Activated T-helper 17 cell treated with anti-CD3 and anti-CD28 coated beads, Interleukin-2, amount 50 U/mL, for 72 hours (primary cell): ENCODE measurements around the gene ANXA7. TPM values are rescaled to one million over a fixed set of nuclear protein-coding genes. Genes with fewer than 3 reads are reported as not detected.
"Not testable (repeated sequence)": the region's sequence is repeated elsewhere in the genome, so short reads cannot be mapped to it uniquely, and the experiment has no call there.

Experiments used
- ATAC-seq: fragments of 150-1000 bp; cut with Tn5 transposase; replicated peaks from 2 replicates; pipeline ENCODE4 v1.10.0; 2021; ENCODE audit warnings: mild to moderate bottlenecking, moderate library complexity
- H3K27ac Mint-ChIP-seq: one replicate; pipeline ENCODE4 v1.8.0; 2022; ENCODE audit warnings: mixed read lengths
- H3K27me3 Mint-ChIP-seq: one replicate; pipeline ENCODE4 v1.8.0; 2022; ENCODE audit warnings: mixed read lengths
- H3K36me3 Mint-ChIP-seq: one replicate; pipeline ENCODE4 v1.8.0; 2022; ENCODE audit warnings: low read depth, mild to moderate bottlenecking, mixed read lengths
- H3K4me1 Mint-ChIP-seq: one replicate; pipeline ENCODE4 v1.8.0; 2022; ENCODE audit warnings: mixed read lengths
- H3K4me3 Mint-ChIP-seq: one replicate; pipeline ENCODE4 v1.8.0; 2022; ENCODE audit warnings: mild to moderate bottlenecking, mixed read lengths
- H3K9me3 Mint-ChIP-seq: one replicate; pipeline ENCODE4 v1.8.0; 2022; ENCODE audit warnings: mixed read lengths
- total RNA-seq, 2 donors: library from RNA; stranded (reverse); gene quantifications; one replicate each; pipeline ENCODE4 v1.2.3, GENCODE V29; 2022

Gene ANXA7
- total RNA-seq, 2 donors from 2014 or later, result 90.1 to 133 TPM

GRCh38 chr10:73338801-73339368, 75.0 kb downstream of the ANXA7 start:
- Mint-ChIP-seq H3K4me3 (no peak overlapping the region), H3K4me1 (no peaks in the 10 kb centered on the region), H3K36me3 (no peaks in the 10 kb centered on the region), H3K27me3 (no peaks in the 10 kb centered on the region), H3K9me3 (no peaks in the 10 kb centered on the region), H3K27ac (no peak overlapping the region)
- ATAC-seq, result no peak

DNA sequence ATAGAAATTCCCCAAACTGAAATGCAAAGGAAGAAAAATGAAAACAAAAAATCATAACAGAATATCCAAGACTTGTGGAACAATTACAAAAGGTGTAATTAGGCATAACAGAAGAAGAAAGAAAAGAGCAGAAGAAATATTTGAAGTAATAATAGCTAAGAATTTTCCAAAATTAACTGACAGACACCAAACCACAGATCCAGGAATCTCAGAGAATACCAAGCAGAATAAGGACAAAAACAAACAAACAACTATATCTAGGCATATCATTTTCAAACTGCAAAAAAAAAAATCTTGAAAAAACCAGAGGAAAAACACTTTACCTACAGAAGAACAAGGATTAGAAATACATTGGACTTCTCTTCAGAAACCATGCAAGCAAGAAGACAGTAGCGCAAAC, 80.7 kb downstream of the ANXA7 start:
- Mint-ChIP-seq H3K27me3 (no peaks in the 10 kb centered on the region), H3K4me3 (no peak overlapping the region), H3K4me1 (no peaks in the 10 kb centered on the region), H3K27ac (no peak overlapping the region), H3K36me3 (no peaks in the 10 kb centered on the region), H3K9me3 (no peaks in the 10 kb centered on the region)
- ATAC-seq, result no peak

GRCh38 chr10:73332379-73332778, 81.5 kb downstream of the ANXA7 start:
- Mint-ChIP-seq H3K9me3 (no peaks in the 10 kb centered on the region), H3K27ac (no peak overlapping the region), H3K27me3 (no peaks in the 10 kb centered on the region), H3K36me3 (no peaks in the 10 kb centered on the region), H3K4me1 (no peaks in the 10 kb centered on the region), H3K4me3 (no peak overlapping the region)
- ATAC-seq, result no peak

DNA sequence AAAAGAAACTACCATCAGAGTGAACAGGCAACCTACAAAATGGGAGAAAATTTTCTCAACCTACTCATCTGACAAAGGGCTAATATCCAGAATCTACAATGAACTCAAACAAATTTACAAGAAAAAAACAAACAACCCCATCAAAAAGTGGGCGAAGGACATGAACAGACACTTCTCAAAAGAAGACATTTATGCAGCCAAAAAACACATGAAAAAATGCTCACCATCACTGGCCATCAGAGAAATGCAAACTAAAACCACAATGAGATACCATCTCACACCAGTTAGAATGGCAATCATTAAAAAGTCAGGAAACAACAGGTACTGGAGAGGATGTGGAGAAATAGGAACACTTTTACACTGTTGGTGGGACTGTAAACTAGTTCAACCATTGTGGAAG, 85.3 kb downstream of the ANXA7 start:
- not testable (repeated sequence) for H3K27me3 Mint-ChIP-seq, ATAC-seq, H3K27ac Mint-ChIP-seq, H3K36me3 Mint-ChIP-seq, H3K4me3 Mint-ChIP-seq, H3K4me1 Mint-ChIP-seq, H3K9me3 Mint-ChIP-seq

- not testable (repeated sequence) for H3K4me3 Mint-ChIP-seq, H3K4me1 Mint-ChIP-seq, H3K9me3 Mint-ChIP-seq, ATAC-seq, H3K27me3 Mint-ChIP-seq, H3K36me3 Mint-ChIP-seq, H3K27ac Mint-ChIP-seq
Measured at GRCh38 chr10:73325290-73325689, 88.6 kb downstream of the ANXA7 start.

Other genes with a start within 250 kb of the ANXA7 start
- gene ECD, start 246.1 kb downstream of the ANXA7 start, total RNA-seq, result 10 to 100 TPM; 27.8 to 29.6 TPM
- gene FAM149B1, start 245.9 kb downstream of the ANXA7 start, total RNA-seq, result 10 to 100 TPM; 12.6 to 20.8 TPM
- 10 to 100 TPM; 43.5 to 68.1 TPM for gene DNAJC9, start 166.8 kb downstream of the ANXA7 start, total RNA-seq
- gene MRPS16, start 161.4 kb downstream of the ANXA7 start, total RNA-seq, result 100 to 1,000 TPM in 1 of 2 donors, 10 to 100 TPM in 1; 69.5 to 112 TPM
- under 1 TPM; 0.73 to 0.74 TPM for gene CFAP70, start 55.2 kb downstream of the ANXA7 start, total RNA-seq
- gene MSS51, start 19.5 kb upstream of the ANXA7 start, total RNA-seq, result 1 to 10 TPM; 4.9 to 7.3 TPM
- 10 to 100 TPM; 43.9 to 50.1 TPM for gene PPP3CB, start 82.0 kb upstream of the ANXA7 start, total RNA-seq
- 1 to 10 TPM; 6.3 to 6.4 TPM for gene USP54, start 177.3 kb upstream of the ANXA7 start, total RNA-seq
- not detected for gene MYOZ1, start 227.4 kb upstream of the ANXA7 start, total RNA-seq
- gene SYNPO2L, start 242.0 kb upstream of the ANXA7 start, total RNA-seq, result not detected